ENCODE data around the gene CYLD.

The CYLD gene

DNA sequence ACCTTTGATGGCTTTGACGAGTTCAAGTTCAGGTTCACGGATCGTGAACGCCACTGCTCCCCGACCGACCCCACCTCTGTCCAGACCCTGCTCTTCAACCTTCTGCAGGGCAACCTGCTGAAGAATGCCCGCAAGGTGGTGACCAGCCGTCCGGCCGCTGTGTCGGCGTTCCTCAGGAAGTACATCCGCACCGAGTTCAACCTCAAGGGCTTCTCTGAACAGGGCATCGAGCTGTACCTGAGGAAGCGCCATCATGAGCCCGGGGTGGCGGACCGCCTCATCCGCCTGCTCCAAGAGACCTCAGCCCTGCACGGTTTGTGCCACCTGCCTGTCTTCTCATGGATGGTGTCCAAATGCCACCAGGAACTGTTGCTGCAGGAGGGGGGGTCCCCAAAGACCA is 30.8 kb upstream of the CYLD start:
- in situ Hi-C loops (cut with HindIII; ENCODE audit: low sequenced_read_pairs) = no loop called here

DNA sequence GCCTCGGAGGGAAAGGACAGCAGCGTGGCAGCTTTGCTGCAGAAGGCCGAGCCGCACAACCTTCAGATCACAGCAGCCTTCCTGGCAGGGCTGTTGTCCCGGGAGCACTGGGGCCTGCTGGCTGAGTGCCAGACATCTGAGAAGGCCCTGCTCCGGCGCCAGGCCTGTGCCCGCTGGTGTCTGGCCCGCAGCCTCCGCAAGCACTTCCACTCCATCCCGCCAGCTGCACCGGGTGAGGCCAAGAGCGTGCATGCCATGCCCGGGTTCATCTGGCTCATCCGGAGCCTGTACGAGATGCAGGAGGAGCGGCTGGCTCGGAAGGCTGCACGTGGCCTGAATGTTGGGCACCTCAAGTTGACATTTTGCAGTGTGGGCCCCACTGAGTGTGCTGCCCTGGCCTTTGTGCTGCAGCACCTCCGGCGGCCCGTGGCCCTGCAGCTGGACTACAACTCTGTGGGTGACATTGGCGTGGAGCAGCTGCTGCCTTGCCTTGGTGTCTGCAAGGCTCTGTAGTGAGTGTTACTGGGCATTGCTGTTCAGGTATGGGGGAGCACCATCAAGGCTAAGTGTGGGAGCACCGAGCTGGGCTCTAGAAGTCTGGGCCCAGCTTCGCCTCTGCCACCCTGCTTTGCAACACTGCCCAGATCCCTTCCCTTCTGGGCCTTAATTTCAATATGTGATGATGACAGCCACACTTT is 29.9 kb upstream of the CYLD start:
- in situ Hi-C loops (cut with HindIII; ENCODE audit: low sequenced_read_pairs) = no loop called here

DNA sequence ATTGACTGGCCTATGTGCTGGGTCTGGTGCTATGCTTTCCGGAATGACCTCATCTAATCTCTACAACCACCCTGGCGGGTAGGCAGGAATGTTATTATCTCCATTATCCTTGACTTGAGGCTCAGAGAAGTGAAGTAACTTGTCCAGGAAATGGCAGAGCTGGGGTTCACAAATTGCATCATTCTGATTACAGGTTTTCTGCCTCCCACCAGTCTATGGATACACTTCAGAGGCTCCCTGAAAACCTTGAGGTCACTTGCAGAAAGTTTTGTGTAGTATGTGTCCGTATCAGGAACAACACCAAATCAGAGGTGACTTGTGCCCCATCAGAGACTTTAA is 29.4 kb upstream of the CYLD start:
- in situ Hi-C loops (cut with HindIII; ENCODE audit: low sequenced_read_pairs) = no loop called here

DNA sequence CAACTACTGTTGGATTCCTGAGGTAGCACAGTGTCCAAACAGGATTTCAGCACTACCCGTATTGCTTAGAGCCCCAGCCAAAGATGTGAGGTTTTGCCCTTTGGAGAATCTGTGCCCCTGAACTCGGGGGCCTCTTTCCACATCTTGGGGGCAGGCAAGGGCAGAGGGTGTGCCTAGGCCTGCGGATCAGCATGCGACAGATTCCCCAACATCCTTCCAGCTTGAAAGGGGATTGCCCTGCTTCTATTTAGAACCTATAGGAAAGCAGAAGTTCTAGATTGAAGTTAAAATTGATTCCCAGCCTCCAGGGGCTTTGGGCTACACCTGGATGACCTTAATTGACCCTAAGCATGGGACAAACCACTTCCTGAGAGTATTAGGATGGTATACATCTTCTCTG is 28.9 kb upstream of the CYLD start:
- in situ Hi-C loops (cut with HindIII; ENCODE audit: low sequenced_read_pairs) = no loop called here

DNA sequence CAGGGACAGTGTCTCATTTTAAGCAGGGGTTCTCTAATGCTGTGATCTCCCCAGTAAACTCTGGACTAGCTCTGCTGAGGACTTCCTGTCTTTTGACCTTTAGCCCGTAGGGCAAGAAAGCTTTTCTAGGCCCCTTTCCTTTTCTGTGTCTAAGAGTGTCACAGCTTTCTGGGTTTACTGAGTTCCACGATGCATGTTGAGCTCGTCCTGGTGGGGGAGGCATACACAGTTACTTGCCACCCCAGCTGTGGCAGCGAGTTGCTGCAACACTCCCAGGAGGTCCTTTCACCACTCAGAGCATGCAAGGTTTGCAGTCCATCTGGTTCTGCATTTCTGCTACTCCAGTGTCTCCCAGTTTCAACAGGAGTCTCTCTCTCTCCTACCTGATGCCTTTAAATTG is 24.8 kb upstream of the CYLD start:
- in situ Hi-C loops (cut with HindIII; ENCODE audit: low sequenced_read_pairs) = no loop called here

DNA sequence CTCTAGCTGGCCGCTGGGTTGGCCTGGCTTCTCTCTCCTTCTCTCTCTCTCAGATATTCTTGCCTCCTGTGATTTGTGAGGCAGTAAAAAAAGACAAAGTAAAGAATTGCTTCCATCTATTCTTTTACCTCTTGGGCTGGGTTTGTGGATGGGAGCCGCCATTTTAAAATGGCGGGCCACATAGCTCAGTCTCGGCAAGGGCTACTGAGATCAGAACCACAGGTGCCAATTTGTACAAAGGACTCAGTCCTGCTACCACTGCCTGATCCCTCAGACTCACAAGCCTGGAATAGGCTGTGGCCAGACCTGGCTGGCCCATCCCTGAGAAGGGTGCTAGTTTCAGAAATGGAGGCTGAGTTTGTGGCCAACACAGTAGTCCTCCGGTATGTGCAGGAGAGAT is 24.4 kb upstream of the CYLD start:
- in situ Hi-C loops (cut with HindIII; ENCODE audit: low sequenced_read_pairs) = no loop called here

DNA sequence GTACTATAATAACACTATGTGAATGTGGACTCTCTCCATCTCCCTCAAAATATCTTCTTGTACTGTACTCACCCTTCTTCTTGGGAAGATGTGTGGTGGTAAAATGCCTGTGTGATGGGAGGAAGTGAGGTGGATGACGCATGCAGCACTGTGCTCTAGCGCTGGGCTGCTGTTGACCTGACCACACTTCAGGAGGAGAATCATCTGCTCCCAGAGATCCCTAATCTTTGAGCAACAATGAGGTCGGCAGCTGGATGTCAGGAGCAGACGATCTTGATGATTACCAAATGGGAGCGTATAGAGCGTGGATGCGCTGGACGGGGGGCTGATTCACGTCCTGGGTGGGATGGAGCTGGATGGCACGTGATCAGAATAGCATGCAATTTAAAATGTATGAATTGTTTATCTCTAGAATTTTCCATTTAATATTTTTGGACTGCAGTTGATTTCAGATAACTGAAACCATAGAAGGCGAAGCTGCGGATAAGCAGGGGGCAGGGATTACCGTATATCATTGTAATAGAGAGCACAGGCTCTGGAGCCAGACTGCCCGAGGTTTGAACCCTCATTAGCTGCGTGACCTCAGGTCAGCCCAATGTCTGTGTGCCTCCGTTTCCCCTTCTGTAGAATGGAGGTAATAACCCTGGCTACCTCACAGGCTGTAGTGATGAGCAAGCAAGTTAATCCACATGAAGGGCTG is 23.7 kb upstream of the CYLD start:
- in situ Hi-C loops (cut with HindIII; ENCODE audit: low sequenced_read_pairs) = no loop called here

DNA sequence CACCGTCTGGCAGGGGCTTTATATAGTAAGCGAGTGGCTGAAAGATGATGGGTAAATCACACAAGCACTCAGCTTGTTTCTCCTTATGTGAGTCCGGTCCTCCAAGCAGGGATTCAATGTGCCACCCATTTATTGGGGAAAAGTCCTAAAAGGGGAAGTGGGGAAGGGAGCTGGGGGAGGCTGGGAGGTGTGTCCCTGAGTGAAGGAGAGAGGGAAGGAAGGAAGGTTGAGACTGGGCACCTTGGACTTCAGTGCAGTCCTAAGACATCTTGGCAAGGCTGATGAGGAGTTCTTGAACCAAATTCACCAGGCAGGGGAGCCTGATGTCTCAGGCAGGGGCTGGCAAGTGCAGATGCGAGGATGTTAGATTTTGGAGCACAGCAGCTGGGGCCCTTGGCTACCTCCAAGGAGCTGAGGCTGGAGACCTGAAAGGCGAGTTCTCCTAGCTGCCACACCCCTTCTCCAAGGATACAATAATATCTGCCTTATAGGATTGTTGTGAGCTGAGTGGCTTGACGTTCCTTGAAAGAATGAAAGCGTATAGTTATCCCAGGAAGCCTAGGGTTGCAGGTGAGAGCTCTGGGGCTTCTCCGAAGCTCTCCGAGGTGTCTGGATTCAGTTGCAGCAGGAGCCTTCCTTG is 23.0 kb upstream of the CYLD start:
- in situ Hi-C loops (cut with HindIII; ENCODE audit: low sequenced_read_pairs) = no loop called here

DNA sequence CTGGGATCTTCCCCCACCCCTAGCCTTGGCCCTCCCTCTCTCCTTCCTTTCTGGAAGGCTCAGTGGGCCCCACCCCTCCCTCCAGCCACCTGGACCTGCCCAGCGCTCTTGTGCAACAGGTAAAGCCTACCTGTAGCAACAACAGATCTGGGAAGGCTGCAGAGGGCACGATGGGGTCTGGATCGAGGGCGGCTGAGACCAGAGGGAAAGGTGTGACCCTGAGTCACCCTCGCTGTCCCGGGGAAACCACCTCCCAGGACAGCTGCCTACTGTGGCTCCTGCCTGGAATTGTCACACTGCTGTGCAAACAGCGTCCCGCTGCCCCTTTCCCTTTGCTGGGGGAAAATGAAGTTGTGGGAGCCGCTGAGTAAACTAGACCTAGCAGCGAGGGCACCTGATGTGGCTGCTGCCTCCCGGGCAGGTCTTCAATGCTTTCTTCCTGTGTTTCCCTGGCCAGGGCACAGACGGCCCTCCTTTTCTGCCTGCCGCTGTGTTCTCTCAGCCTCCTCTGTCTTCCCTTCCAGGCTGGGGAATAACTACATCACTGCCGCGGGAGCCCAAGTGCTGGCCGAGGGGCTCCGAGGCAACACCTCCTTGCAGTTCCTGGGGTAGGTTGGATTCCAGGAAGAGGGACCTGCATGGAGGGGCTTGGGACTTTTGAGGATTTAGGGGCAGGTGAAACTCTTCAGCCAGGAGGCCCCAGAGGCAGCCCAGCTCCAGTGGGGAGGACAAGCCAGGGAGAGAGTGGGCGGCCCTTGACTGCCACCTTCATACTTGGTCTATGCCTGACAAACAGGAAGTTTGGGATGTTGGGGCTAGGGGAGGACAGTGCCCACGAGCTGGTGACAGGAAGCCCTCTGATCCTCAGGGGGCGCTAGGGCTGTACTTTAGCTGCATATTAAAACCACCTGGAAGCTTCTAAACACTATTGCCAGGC is 22.2 kb upstream of the CYLD start:
- in situ Hi-C loops (cut with HindIII; ENCODE audit: low sequenced_read_pairs) = no loop called here

DNA sequence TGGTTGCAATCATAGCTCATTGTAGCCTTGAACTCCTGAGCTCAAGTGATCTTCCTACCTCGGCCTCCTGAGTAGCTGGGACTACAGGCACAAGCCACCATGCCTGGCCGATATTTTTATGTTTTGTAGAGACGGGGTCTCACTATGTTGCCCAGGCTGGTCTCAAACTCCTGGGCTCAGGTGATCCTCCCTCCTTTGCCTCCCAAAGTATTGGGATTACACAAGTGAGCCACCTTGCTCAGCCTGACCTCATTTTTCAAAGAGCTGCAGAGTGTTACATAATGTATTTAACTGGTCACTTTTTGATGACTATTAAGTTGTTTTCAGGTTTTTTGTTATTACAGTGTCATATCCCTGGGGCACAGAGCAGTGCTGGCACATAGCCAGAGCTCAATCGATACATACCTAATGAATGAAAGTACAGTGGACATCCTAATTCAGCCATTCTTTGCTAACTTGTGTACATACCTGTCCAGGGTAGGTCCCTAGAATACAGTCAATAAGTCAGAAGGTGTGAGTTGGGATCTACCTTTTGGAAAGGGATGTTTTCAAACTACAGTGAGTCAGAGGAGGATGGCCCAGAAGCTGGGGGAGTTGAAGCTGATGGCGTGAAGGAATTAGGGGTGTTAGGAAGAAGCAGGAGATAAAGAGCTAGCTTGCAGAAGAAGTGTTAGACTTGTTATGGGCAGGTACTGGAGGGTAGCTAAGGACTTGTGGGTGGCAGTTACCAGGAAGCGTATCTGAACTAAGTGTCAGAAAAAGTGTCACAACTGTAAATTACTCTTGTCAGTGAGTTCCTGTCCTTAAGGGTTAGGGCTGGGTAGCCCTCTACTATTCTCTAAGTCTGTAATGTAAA is 20.1 kb upstream of the CYLD start:
- in situ Hi-C loops (cut with HindIII; ENCODE audit: low sequenced_read_pairs) = no loop called here

DNA sequence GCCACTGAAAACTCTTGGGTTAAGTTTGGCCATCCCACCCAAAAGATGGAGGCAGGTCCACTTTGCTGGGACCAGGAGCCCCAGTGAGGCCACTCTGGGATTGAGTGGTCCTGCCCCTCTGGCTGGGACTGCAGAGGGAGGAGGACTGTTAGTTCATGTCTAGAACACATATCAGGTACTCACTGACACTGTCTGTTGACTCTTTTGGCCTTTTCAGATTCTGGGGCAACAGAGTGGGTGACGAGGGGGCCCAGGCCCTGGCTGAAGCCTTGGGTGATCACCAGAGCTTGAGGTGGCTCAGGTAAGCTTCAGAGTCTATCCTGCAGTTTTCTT is 19.5 kb upstream of the CYLD start:
- in situ Hi-C loops (cut with HindIII; ENCODE audit: low sequenced_read_pairs) = no loop called here

DNA sequence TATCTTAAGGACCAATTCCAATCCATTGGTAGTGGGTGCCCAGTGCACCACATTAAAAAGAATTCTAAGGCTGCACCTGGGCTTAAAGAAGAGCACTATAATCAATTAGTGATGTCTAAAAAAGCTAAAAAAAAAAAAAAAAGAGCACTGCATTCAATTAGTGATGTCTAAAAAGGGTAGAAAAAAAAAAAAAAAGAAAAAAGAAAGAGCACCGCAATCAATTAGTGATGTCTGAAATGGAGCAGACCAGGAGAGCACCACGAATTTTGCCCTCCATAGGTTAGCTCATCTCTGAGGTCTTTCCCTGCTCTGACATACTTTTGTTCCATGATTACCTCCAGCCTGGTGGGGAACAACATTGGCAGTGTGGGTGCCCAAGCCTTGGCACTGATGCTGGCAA is 18.9 kb upstream of the CYLD start:
- in situ Hi-C loops (cut with HindIII; ENCODE audit: low sequenced_read_pairs) = no loop called here

DNA sequence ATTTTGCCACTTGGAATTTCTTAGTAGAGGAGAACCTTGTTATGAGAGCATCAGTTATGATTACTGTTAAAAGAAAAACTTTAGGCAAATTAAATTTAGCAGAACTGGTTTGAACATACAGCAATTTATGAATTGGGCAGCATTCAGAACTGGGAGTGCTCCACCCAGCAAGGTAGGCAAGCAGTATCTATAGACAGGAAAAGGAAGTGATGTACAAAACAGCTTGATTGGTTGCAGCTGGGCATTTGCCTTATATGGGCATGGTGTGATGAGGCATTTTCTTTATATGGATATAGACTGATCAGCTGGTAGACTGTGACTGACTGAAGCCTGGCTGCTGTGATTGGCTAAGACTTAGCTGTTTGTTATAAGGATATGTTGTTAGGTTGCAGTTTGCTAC is 17.6 kb upstream of the CYLD start:
- in situ Hi-C loops (cut with HindIII; ENCODE audit: low sequenced_read_pairs) = no loop called here

DNA sequence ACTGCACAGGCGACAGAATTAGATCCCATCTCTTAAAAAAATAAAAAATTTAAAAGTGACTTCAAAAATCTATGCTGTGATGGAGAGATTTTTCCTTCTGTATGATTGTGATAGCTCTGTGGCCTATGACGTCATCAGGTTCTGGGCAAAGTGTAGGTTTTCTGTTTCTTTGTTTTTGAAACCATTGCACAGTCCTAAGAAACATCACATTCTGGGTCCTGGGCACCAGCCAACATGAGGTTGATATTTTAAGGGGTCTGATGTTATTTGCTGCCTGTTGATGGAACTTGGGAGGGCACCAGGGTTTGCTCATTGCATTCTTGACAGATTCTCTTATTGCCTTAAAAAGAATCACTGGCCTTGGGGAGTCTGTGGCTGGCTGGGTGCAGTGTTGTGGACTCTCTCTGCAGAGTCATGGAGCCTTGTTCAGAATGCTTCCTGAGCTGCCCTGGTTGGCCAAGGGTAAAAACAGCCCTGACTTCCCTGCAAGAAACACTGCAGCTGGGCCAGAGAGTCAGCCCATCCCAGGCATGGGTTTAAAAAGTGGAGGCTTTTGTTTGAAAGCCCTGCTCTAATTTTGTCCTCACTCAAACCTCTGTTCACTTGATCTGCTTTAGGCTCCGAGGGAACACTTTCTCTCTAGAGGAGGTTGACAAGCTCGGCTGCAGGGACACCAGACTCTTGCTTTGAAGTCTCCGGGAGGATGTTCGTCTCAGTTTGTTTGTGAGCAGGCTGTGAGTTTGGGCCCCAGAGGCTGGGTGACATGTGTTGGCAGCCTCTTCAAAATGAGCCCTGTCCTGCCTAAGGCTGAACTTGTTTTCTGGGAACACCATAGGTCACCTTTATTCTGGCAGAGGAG is 10.5 kb upstream of the CYLD start:
- in situ Hi-C loops (cut with HindIII; ENCODE audit: low sequenced_read_pairs) = no loop called here

DNA sequence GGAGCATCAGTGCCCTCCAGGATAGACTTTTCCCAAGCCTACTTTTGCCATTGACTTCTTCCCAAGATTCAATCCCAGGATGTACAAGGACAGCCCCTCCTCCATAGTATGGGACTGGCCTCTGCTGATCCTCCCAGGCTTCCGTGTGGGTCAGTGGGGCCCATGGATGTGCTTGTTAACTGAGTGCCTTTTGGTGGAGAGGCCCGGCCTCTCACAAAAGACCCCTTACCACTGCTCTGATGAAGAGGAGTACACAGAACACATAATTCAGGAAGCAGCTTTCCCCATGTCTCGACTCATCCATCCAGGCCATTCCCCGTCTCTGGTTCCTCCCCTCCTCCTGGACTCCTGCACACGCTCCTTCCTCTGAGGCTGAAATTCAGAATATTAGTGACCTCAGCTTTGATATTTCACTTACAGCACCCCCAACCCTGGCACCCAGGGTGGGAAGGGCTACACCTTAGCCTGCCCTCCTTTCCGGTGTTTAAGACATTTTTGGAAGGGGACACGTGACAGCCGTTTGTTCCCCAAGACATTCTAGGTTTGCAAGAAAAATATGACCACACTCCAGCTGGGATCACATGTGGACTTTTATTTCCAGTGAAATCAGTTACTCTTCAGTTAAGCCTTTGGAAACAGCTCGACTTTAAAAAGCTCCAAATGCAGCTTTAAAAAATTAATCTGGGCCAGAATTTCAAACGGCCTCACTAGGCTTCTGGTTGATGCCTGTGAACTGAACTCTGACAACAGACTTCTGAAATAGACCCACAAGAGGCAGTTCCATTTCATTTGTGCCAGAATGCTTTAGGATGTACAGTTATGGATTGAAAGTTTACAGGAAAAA is 9.7 kb upstream of the CYLD start:
- in situ Hi-C loops (cut with HindIII; ENCODE audit: low sequenced_read_pairs) = no loop called here

DNA sequence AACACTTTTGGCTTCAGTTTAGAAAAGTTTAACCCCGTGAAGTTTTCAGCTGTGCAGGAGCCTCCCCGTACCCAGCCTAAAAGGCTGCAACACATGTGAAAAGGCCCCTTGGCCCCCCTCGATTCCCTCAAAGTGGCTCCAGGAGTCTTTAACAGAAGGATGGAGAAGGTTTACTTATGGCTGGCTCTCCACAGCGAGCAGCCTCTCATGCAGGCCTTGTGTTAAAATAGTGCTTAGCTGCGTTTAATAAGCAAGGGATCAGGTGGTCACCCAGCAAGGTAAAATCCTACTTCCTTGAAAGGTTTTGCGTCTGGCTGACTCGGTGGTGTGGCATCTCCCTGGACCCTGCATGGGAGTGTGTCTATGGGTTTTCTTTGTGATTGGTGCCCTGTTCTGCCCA is 8.4 kb upstream of the CYLD start:
- in situ Hi-C loops (cut with HindIII; ENCODE audit: low sequenced_read_pairs) = no loop called here

DNA sequence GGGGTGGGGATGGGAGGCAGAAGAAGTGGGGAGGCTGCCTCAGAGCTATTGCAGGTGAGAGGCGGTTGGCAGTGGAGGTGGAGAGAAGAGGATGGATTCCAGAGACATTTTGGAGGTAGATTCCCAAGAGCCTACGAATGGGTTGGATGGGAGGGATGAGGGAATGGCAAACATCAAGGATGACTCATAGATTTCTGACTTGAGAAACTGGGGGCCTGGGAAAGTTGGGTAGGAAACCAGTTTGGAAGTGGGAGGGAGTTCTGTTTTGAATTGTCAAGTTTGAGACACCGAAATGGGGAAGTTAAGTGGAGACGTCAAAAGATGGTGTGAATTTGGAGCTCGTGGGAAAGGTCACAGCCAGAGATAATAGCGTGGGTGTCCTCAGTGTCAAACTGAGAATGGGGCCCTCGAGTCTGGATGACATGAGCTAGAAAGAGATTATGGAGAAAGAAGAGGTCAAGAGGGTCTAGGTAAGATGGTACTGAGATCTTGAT is 6.2 kb upstream of the CYLD start:
- in situ Hi-C loops (cut with HindIII; ENCODE audit: low sequenced_read_pairs) = no loop called here

DNA sequence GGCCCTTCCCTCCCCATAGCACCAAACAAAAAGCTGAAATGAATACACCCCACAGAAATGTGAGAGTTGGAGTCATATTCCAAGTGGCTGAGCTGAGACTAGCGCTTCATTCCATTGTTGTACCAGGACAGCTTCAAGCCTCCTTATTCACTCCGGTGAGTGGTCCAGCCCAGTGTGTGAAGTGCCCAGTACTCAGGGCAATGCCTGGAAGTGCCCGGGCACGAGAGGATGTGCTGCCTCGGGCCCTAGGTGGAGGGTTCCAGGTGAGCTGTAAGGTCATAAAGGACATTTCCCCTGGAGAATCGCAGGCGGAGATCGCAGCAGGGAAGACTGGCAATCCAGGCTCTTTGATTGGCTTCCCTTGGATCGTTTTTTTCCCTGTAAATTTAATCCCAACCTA is 5.4 kb upstream of the CYLD start:
- in situ Hi-C loops (cut with HindIII; ENCODE audit: low sequenced_read_pairs) = no loop called here
